Hindlimb muscle (tissue), 1 donor: ENCODE data around the gene RCHY1. TPM values are rescaled to one million over a fixed set of nuclear protein-coding genes. Genes with fewer than 3 reads are reported as not detected.
"Not testable (repeated sequence)": the region's sequence is repeated elsewhere in the genome, so short reads cannot be mapped to it uniquely, and the experiment has no call there.

ENCODE experiments used
- DNase-seq: peaks from one replicate; pipeline ENCODE4 v3.0.0-alpha.2; 2013
- polyA plus RNA-seq: library from polyadenylated mRNA; unstranded; fragments of 120-200 nt; gene quantifications from one replicate; pipeline ENCODE4 v1.2.1, GENCODE V29; 2013; ENCODE audit not compliant: insufficient read length

Gene RCHY1
- polyA plus RNA-seq, 1 donor = 26.6 TPM

- no peak for DNase-seq
Observed at GRCh38 chr4:75514949-75515612, 878 bp upstream of the RCHY1 start.

GRCh38 chr4:75513526-75514130 lies 575 bp downstream of the RCHY1 start:
- peak; percentile 21 for DNase-seq

- peak; percentile 1 for DNase-seq
Observed at GRCh38 chr4:75512386-75513211, 1.6 kb downstream of the RCHY1 start.

GRCh38 chr4:75511841-75512240 lies 2.4 kb downstream of the RCHY1 start:
- DNase-seq = no peak

GRCh38 chr4:75509592-75509991 lies 4.6 kb downstream of the RCHY1 start:
- not testable (repeated sequence) for DNase-seq

GRCh38 chr4:75505630-75506029 lies 8.6 kb downstream of the RCHY1 start:
- no peak for DNase-seq

GRCh38 chr4:75502671-75503070 lies 11.5 kb downstream of the RCHY1 start:
- no peak for DNase-seq

GRCh38 chr4:75499900-75500299 lies 14.3 kb downstream of the RCHY1 start:
- no peak for DNase-seq

GRCh38 chr4:75498041-75498440 lies 16.2 kb downstream of the RCHY1 start:
- no peak for DNase-seq

- DNase-seq = no peak
Observed at GRCh38 chr4:75497133-75497532, 17.1 kb downstream of the RCHY1 start.

- no peak for DNase-seq
Observed at GRCh38 chr4:75496406-75496805, 17.8 kb downstream of the RCHY1 start.

- DNase-seq = no peak
Observed at GRCh38 chr4:75495476-75495875, 18.7 kb downstream of the RCHY1 start.

- DNase-seq = peak; percentile 4
Observed at GRCh38 chr4:75494563-75494962, 19.6 kb downstream of the RCHY1 start.

GRCh38 chr4:75490155-75490554 lies 24.0 kb downstream of the RCHY1 start:
- DNase-seq = no peak

GRCh38 chr4:75484190-75484589 lies 30.0 kb downstream of the RCHY1 start:
- DNase-seq = peak; percentile 7

- DNase-seq = no peak
Observed at GRCh38 chr4:75477201-75477600, 37.0 kb downstream of the RCHY1 start.

GRCh38 chr4:75470738-75471137 lies 43.5 kb downstream of the RCHY1 start:
- no peak for DNase-seq

GRCh38 chr4:75469896-75470295 lies 44.3 kb downstream of the RCHY1 start:
- DNase-seq = no peak

GRCh38 chr4:75457365-75457764 lies 56.8 kb downstream of the RCHY1 start:
- DNase-seq = no peak

- no peak for DNase-seq
Observed at GRCh38 chr4:75434105-75434504, 80.1 kb downstream of the RCHY1 start.

- no peak for DNase-seq
Observed at GRCh38 chr4:75432683-75433082, 81.5 kb downstream of the RCHY1 start.

GRCh38 chr4:75429208-75429607 lies 85.0 kb downstream of the RCHY1 start:
- no peak for DNase-seq
